Measurements from ENCODE around the gene SCGB1C1.

DNA sequence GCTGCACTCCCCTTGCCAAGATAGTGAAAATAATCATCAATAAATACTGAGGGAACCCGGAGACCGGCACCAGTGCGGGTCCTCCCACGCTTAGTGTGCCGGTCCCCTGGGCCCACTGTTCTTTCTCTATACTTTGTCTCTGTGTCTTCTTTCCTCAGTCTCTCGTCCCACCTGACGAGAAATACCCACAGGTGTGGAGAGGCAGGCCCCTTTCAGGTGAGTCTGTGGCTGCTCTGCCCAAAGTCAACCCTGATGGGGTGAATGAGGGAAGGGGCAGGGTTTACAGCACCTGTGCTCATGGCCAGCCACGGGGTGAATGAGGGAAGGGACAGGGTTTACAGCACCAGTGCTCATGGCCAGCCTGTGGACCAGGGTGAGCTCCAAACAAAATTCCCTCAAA is 9.6 kb downstream of the SCGB1C1 start:
- TF ChIP-seq, protein P1, sequence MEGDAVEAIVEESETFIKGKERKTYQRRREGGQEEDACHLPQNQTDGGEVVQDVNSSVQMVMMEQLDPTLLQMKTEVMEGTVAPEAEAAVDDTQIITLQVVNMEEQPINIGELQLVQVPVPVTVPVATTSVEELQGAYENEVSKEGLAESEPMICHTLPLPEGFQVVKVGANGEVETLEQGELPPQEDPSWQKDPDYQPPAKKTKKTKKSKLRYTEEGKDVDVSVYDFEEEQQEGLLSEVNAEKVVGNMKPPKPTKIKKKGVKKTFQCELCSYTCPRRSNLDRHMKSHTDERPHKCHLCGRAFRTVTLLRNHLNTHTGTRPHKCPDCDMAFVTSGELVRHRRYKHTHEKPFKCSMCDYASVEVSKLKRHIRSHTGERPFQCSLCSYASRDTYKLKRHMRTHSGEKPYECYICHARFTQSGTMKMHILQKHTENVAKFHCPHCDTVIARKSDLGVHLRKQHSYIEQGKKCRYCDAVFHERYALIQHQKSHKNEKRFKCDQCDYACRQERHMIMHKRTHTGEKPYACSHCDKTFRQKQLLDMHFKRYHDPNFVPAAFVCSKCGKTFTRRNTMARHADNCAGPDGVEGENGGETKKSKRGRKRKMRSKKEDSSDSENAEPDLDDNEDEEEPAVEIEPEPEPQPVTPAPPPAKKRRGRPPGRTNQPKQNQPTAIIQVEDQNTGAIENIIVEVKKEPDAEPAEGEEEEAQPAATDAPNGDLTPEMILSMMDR (IDR thresholded peaks at IDR 0.05): no peak
- TF ChIP-seq POLR2AphosphoS5 (IDR thresholded peaks at IDR 0.05) (no peak), POLR2A (IDR thresholded peaks at IDR 0.05) (no peak), EP300 (IDR thresholded peaks at IDR 0.05) (no peak)

Measured in sigmoid colon (tissue), 4 donors.